HFFc6 (cell line): ENCODE results near the gene BMERB1. TPM values are rescaled to one million over a fixed set of nuclear protein-coding genes. Genes with fewer than 3 reads are reported as not detected.
A peak's percentile ranks its signal among the peaks of the same experiment; 100 is the strongest.

Source experiments
- DNase-seq: peaks from one replicate; pipeline ENCODE4 v3.0.0-alpha.2; 2018
- H3K27ac Mint-ChIP-seq: 2 replicates; pipeline ENCODE4 v1.8.0; 2020; ENCODE audit warnings: mild to moderate bottlenecking, mixed read lengths
- H3K27me3 Mint-ChIP-seq: 2 replicates; pipeline ENCODE4 v1.8.0; 2021; ENCODE audit warnings: mild to moderate bottlenecking, moderate library complexity, mixed read lengths; ENCODE audit not compliant: insufficient read depth
- H3K36me3 Mint-ChIP-seq: 2 replicates; pipeline ENCODE4 v1.8.0; 2021; ENCODE audit warnings: low read depth, mixed read lengths
- H3K4me1 Mint-ChIP-seq: 2 replicates; pipeline ENCODE4 v1.8.0; 2020; ENCODE audit warnings: low read depth, mixed read lengths
- H3K4me3 Mint-ChIP-seq: 2 replicates; pipeline ENCODE4 v1.8.0; 2020; ENCODE audit warnings: mild to moderate bottlenecking, moderate library complexity, mixed read lengths
- H3K9me3 Mint-ChIP-seq: 2 replicates; pipeline ENCODE4 v1.8.0; 2020; ENCODE audit warnings: mild to moderate bottlenecking, mixed read lengths
- CTCF ChIP-seq: fragments of 200-600 bp; sonication (generic); IDR thresholded peaks from 2 replicates; pipeline ENCODE4 v1.5.0; 2021; ENCODE audit warnings: antibody characterized with exemption, mild to moderate bottlenecking
- total RNA-seq, 6 experiments: library from RNA; stranded (reverse); fragmentation: NEBNext Ultra II Directional; extraction: Animal tissue kit (Norgen Biotek cat#: 25700); gene quantifications; 2 replicates in 1 of 6; 3 replicates in 5 of 6; pipeline ENCODE4 v1.2.3, GENCODE V29; 2021

BMERB1 gene
- total RNA-seq, 6 experiments from 2014 or later = 24.3 to 35.1 (median 29.9) TPM

- H3K27ac Mint-ChIP-seq = 0 out of 2 replicates have a peak overlapping the region, but pooled peaks have one; percentile 42
- no peak for DNase-seq
- H3K9me3 Mint-ChIP-seq = no peaks in the 10 kb centered on the region
- H3K36me3 Mint-ChIP-seq = peaks cover 19% of the 10 kb centered on the region
- no peak for TF ChIP-seq CTCF
- peaks cover 53% of the 10 kb centered on the region for H3K4me1 Mint-ChIP-seq
- H3K4me3 Mint-ChIP-seq = no peak overlapping the region
- H3K27me3 Mint-ChIP-seq = no peaks in the 10 kb centered on the region; the same call in 1 of the 2 replicates
Observed at GRCh38 chr16:15491411-15491810, 57.0 kb downstream of the BMERB1 start.

GRCh38 chr16:15492091-15492740, 57.8 kb downstream of the BMERB1 start:
- Mint-ChIP-seq H3K27me3 (no peaks in the 10 kb centered on the region; the same call in 1 of the 2 replicates), H3K27ac (no peak overlapping the region), H3K36me3 (peaks cover 19% of the 10 kb centered on the region), H3K4me1 (peaks cover 54% of the 10 kb centered on the region), H3K4me3 (no peak overlapping the region), H3K9me3 (no peaks in the 10 kb centered on the region)
- no peak for TF ChIP-seq CTCF
- DNase-seq = no peak

GRCh38 chr16:15493466-15494180, 59.2 kb downstream of the BMERB1 start:
- Mint-ChIP-seq H3K36me3 (peaks cover 19% of the 10 kb centered on the region), H3K27me3 (no peaks in the 10 kb centered on the region; the same call in 1 of the 2 replicates), H3K27ac (peak overlapping the region; percentile 77), H3K4me1 (peaks cover 68% of the 10 kb centered on the region), H3K4me3 (peak overlapping the region; percentile 57), H3K9me3 (no peaks in the 10 kb centered on the region)
- TF ChIP-seq CTCF = no peak
- DNase-seq = peak; percentile 66

GRCh38 chr16:15494236-15494635, 59.8 kb downstream of the BMERB1 start:
- peak; percentile 43 for DNase-seq
- H3K4me1 Mint-ChIP-seq = peaks cover 68% of the 10 kb centered on the region
- H3K4me3 Mint-ChIP-seq = peak overlapping the region; percentile 57; the same call in 1 of the 2 replicates
- no peak for TF ChIP-seq CTCF
- no peaks in the 10 kb centered on the region; the same call in 1 of the 2 replicates for H3K27me3 Mint-ChIP-seq
- peak overlapping the region; percentile 77 for H3K27ac Mint-ChIP-seq
- H3K9me3 Mint-ChIP-seq = no peaks in the 10 kb centered on the region
- H3K36me3 Mint-ChIP-seq = peaks cover 19% of the 10 kb centered on the region

GRCh38 chr16:15495898-15496297, 61.5 kb downstream of the BMERB1 start:
- Mint-ChIP-seq H3K27ac (no peak overlapping the region; the same call in 1 of the 2 replicates), H3K9me3 (no peaks in the 10 kb centered on the region)
- no peak for DNase-seq

More at GRCh38 chr16:15495898-15496297, 61.5 kb downstream of the BMERB1 start:
- H3K4me1 Mint-ChIP-seq = peaks cover 61% of the 10 kb centered on the region
- no peak overlapping the region for H3K4me3 Mint-ChIP-seq
- no peak for TF ChIP-seq CTCF
- H3K27me3 Mint-ChIP-seq = no peaks in the 10 kb centered on the region; the same call in 1 of the 2 replicates
- H3K36me3 Mint-ChIP-seq = peaks cover 19% of the 10 kb centered on the region
